IMR-90 (cell line): ENCODE results near the gene IL21R. TPM values are rescaled to one million over a fixed set of nuclear protein-coding genes. Genes with fewer than 3 reads are reported as not detected.

Experiments
- ATAC-seq: fragments of 200-7000 bp; cut with Tn5 transposase; 2 replicates; pipeline ENCODE4 v1.9.1; 2020; ENCODE audit warnings: low read depth, mild to moderate bottlenecking, moderate library complexity
- BruUV-seq: library from RNA; stranded (reverse); fragments of 400-500 nt; replicated peaks from 2 replicates; lab custom pipeline; 2021; lab: Mats Ljungman, UMichigan
- CTCF ChIA-PET: fragments of 300-600 bp; formaldehyde crosslinking; extraction: SDS; loops from one replicate; lab custom pipeline; 2021; ENCODE audit warnings: antibody characterized with exemption; lab: Yijun Ruan, JAX
- POLR2A ChIA-PET: fragments of 300-600 bp; sonication (Branson Sonifier 250); formaldehyde crosslinking; loops from one replicate; lab custom pipeline; 2022; ENCODE audit warnings: antibody characterized with exemption; ENCODE audit not compliant: unreplicated experiment; lab: Charles Lee
- DNase-seq: peaks from one replicate; pipeline ENCODE4 v3.0.0; 2013
- H2AFZ ChIP-seq: replicated peaks from 2 replicates; pipeline ENCODE3; 2013; ENCODE audit warnings: low read length, mild to moderate bottlenecking; ENCODE audit not compliant: poor library complexity
- H2AK5ac ChIP-seq: 2 replicates; pipeline ENCODE4 v1.6.1; 2013; ENCODE audit warnings: low read depth, low read length, inconsistent platforms
- H2AK9ac ChIP-seq: replicated peaks from 2 replicates; pipeline ENCODE3; 2013; ENCODE audit warnings: mild to moderate bottlenecking, low read depth, low read length, moderate library complexity; ENCODE audit not compliant: poor library complexity
- H2BK120ac ChIP-seq: 2 replicates; pipeline ENCODE4 v1.6.1; 2013; ENCODE audit warnings: low read depth, low read length, inconsistent platforms
- H2BK15ac ChIP-seq: 3 replicates; pipeline ENCODE4 v1.6.1; 2013; ENCODE audit warnings: low read depth, low read length, inconsistent platforms
- H2BK20ac ChIP-seq: 2 replicates; pipeline ENCODE4 v1.6.1; 2013; ENCODE audit warnings: low read depth, mild to moderate bottlenecking, inconsistent platforms, low read length, moderate library complexity
- H2BK5ac ChIP-seq: 2 replicates; pipeline ENCODE4 v1.6.1; 2013; ENCODE audit warnings: mild to moderate bottlenecking, low read depth, low read length, inconsistent platforms; ENCODE audit not compliant: poor library complexity, severe bottlenecking
- H3K14ac ChIP-seq: replicated peaks from 2 replicates; pipeline ENCODE4 v1.6.1; 2013; ENCODE audit warnings: low read depth, low read length, inconsistent platforms
- H3K18ac ChIP-seq: 2 replicates; pipeline ENCODE4 v1.6.1; 2013; ENCODE audit warnings: low read depth, low read length, control low read depth
- H3K23ac ChIP-seq: 2 replicates; pipeline ENCODE4 v1.6.1; 2013; ENCODE audit warnings: low read depth, low read length, inconsistent platforms
- H3K27ac ChIP-seq: 2 replicates; pipeline ENCODE4 v1.5.1; 2013; ENCODE audit warnings: mild to moderate bottlenecking, control low read depth, low read length; ENCODE audit not compliant: insufficient read depth
- H3K27me3 ChIP-seq: 2 replicates; pipeline ENCODE4 v1.6.1; 2013; ENCODE audit warnings: low read length; ENCODE audit not compliant: control insufficient read depth, insufficient read depth
- H3K36me3 ChIP-seq: 2 replicates; pipeline ENCODE4 v1.6.1; 2013; ENCODE audit warnings: low read length, mixed read lengths; ENCODE audit not compliant: control insufficient read depth, insufficient read depth
- H3K4ac ChIP-seq: 2 replicates; pipeline ENCODE4 v1.6.1; 2013; ENCODE audit warnings: low read depth, low read length, inconsistent platforms
- H3K4me1 ChIP-seq: 2 replicates; pipeline ENCODE4 v1.6.1; 2013; ENCODE audit warnings: low read length, mixed read lengths; ENCODE audit not compliant: control insufficient read depth, insufficient read depth
- H3K4me2 ChIP-seq: 2 replicates; pipeline ENCODE4 v1.6.1; 2013; ENCODE audit warnings: low read depth, mild to moderate bottlenecking, control low read depth, low read length, moderate library complexity
- H3K4me3 ChIP-seq: 2 replicates; pipeline ENCODE4 v1.5.1; 2013; ENCODE audit warnings: low read depth, mild to moderate bottlenecking, control low read depth, low read length, moderate library complexity; ENCODE audit not compliant: insufficient read depth
- H3K56ac ChIP-seq: 2 replicates; pipeline ENCODE4 v1.6.1; 2013; ENCODE audit warnings: low read length, inconsistent platforms; ENCODE audit not compliant: insufficient read depth; ENCODE audit errors: extremely low read depth
- H3K79me1 ChIP-seq, 2 experiments: 2 replicates each; pipeline ENCODE4 v1.6.1; 2013; ENCODE audit warnings: low read length in 2 of 2, inconsistent platforms in 1 of 2, low read depth in 1 of 2
- H3K9ac ChIP-seq: 2 replicates; pipeline ENCODE4 v1.6.1; 2013; ENCODE audit warnings: low read depth, low read length, control low read depth
- H3K9me1 ChIP-seq: 2 replicates; pipeline ENCODE4 v1.6.1; 2013; ENCODE audit warnings: low read length, inconsistent platforms; ENCODE audit not compliant: insufficient read depth
- H3K9me3 ChIP-seq: 2 replicates; pipeline ENCODE4 v1.6.1; 2013; ENCODE audit warnings: low read length; ENCODE audit not compliant: control insufficient read depth, insufficient read depth
- H4K20me1 ChIP-seq: 2 replicates; pipeline ENCODE4 v1.6.1; 2013; ENCODE audit warnings: low read length, inconsistent platforms; ENCODE audit not compliant: insufficient read depth
- H4K5ac ChIP-seq: 2 replicates; pipeline ENCODE4 v1.6.1; 2013; ENCODE audit warnings: mild to moderate bottlenecking, low read depth, low read length, control low read depth
- H4K8ac ChIP-seq, 2 experiments: 2 replicates each; pipeline ENCODE4 v1.6.1; 2013; ENCODE audit warnings: low read depth in 2 of 2, low read length in 2 of 2, control low read depth in 1 of 2, inconsistent platforms in 1 of 2
- H4K91ac ChIP-seq: 2 replicates; pipeline ENCODE4 v1.6.1; 2013; ENCODE audit warnings: low read depth, low read length, inconsistent platforms; ENCODE audit not compliant: insufficient read depth
- RFX5 ChIP-seq: IDR thresholded peaks from 2 replicates; pipeline ENCODE4 v1.8.0; 2012; ENCODE audit warnings: low read depth, mild to moderate bottlenecking, low read length, moderate library complexity
- WGBS, 2 experiments: methylation state at CpG; one replicate each; pipeline versions ENCODE4 v1.1.5 to v1.1.7; 2013; ENCODE audit warnings: missing lambda C conversion rate in 2 of 2; ENCODE audit not compliant: insufficient read length in 1 of 2; ENCODE audit errors: extremely low coverage in 2 of 2; 5-methylcytosine and 5-hydroxymethylcytosine counted together
- dilution Hi-C: fragments of 300-500 bp; cut with HindIII; formaldehyde crosslinking; loops from one replicate; pipeline ENCODE4 v1.14.3; 2018; ENCODE audit warnings: low sequenced_read_pairs; ENCODE audit not compliant: unreplicated experiment
- in situ Hi-C: fragments of 300-500 bp; cut with MboI; formaldehyde crosslinking; loops from 3 replicates; pipeline ENCODE4 v1.14.3; 2019; ENCODE audit warnings: low sequenced_read_pairs, inconsistent platforms, mixed read lengths
- intact Hi-C: fragments of 100-400 bp; cut with micrococcal nuclease; formaldehyde crosslinking; loops from 2 replicates; pipeline ENCODE4 v1.10.0; 2022
- polyA plus RNA-seq, 3 experiments: library from polyadenylated mRNA; depleted of rRNA; stranded (reverse); fragments of >200 nt; gene quantifications; 2 replicates each; pipeline ENCODE4 v1.2.3, GENCODE V29; 2012; ENCODE audit warnings: low replicate concordance in 1 of 3
- total RNA-seq: library from RNA; depleted of rRNA; stranded (reverse); fragments of >200 nt; gene quantifications from 2 replicates; pipeline ENCODE4 v1.2.3, GENCODE V29; 2012
- TF ChIP-seq, protein P1 (sequence below): fragments of 150-350 bp; IDR thresholded peaks from 2 replicates; pipeline ENCODE4 v1.6.1; 2016; ENCODE audit warnings: low read depth, mild to moderate bottlenecking, low read length, moderate library complexity, borderline replicate concordance

IL21R gene
- total and polyA plus RNA-seq, 2 of the 4 experiments (the other 2 are of a cell fraction), result 0.72 to 0.97 TPM

DNA sequence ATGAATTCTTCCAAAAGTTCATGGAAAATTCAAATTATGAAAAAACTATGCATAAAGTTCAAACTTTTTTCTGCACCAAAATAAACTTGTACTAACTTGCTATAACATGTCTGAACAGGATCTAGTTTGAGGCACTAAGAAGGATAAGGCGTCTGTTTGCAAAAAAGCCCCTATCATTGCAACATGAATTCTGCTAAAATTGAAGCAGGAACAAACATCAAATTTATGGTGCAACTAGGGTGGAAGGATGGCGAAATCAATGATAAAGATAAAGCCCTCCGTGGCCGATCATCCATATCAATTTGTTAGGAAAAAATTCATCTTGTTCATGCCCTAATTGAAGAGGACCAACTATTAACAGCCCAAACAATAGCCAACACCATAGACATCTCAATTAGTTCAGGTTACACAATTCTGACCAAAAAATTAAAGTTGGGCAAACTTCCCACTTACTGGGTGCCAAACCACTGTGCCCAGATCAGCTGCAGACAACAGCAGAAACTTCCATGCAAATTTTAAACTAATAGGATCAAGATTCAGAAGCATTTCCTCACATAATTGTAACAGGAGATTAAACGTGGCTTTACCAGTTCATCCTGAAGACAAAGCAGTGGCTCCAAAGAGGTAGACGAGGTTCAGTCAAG is 12.9 kb downstream of the IL21R start:
- H3K27me3 ChIP-seq, result no peaks in the 10 kb centered on the region
- POLR2A ChIA-PET, result no interaction called here
- H3K9ac ChIP-seq, result no peak overlapping the region
- no peaks in the 10 kb centered on the region for H3K79me1 ChIP-seq
- DNase-seq (no peak), ATAC-seq (no peak)
- WGBS, 2 experiments, result no CpG with 5 or more reads among the region's 6 CpGs
- no peak overlapping the region for H2BK5ac ChIP-seq
- H2BK120ac ChIP-seq, result no peak overlapping the region
- H3K4me3 ChIP-seq, result no peak overlapping the region
- H3K4me1 ChIP-seq, result no peaks in the 10 kb centered on the region
- intact Hi-C loops (no loop called here), dilution Hi-C loops (no loop called here), in situ Hi-C loops (no loop called here)
- H4K8ac ChIP-seq, result no peak overlapping the region
- CTCF ChIA-PET, result no interaction called here
- H3K23ac ChIP-seq, result no peak overlapping the region
- no peak overlapping the region for H2AK9ac ChIP-seq
- H2AFZ ChIP-seq, result no peak overlapping the region
- no peak overlapping the region for H2AK5ac ChIP-seq
- no peaks in the 10 kb centered on the region; the same call in 1 of the 2 replicates for H3K36me3 ChIP-seq
- no peaks in the 10 kb centered on the region for H4K20me1 ChIP-seq
- no peak overlapping the region for H2BK15ac ChIP-seq
- no peaks in the 10 kb centered on the region for H3K9me1 ChIP-seq
- no peak for TF ChIP-seq RFX5
- TF ChIP-seq, protein P1, sequence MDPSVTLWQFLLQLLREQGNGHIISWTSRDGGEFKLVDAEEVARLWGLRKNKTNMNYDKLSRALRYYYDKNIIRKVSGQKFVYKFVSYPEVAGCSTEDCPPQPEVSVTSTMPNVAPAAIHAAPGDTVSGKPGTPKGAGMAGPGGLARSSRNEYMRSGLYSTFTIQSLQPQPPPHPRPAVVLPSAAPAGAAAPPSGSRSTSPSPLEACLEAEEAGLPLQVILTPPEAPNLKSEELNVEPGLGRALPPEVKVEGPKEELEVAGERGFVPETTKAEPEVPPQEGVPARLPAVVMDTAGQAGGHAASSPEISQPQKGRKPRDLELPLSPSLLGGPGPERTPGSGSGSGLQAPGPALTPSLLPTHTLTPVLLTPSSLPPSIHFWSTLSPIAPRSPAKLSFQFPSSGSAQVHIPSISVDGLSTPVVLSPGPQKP, result no peak
- no peak overlapping the region for H2BK20ac ChIP-seq
- H3K27ac ChIP-seq, result no peak overlapping the region
- no peak overlapping the region for H3K18ac ChIP-seq
- no TSS peak for BruUV-seq
- H4K91ac ChIP-seq, result no peak overlapping the region
- no peak overlapping the region for H3K4me2 ChIP-seq
- no peak overlapping the region for H4K5ac ChIP-seq
- no peak overlapping the region for H3K56ac ChIP-seq
- no peak overlapping the region for H3K4ac ChIP-seq
- H3K14ac ChIP-seq, result no peak overlapping the region
- H3K9me3 ChIP-seq, result no peaks in the 10 kb centered on the region
